GM12878 (cell line): Measurements from ENCODE around the gene UTP14C.

ENCODE experiments used
- CEBPB ChIP-seq, 2 experiments: fragments of 150-350 bp in 1 of 2; IDR thresholded peaks; 2 replicates each; pipeline ENCODE4 v1.6.1; 2012 to 2014; ENCODE audit warnings: low read depth in 2 of 2, low read length in 2 of 2, borderline replicate concordance in 1 of 2, inconsistent platforms in 1 of 2
- JUND ChIP-seq: IDR thresholded peaks from 2 replicates; pipeline ENCODE4 v1.6.1; 2012; ENCODE audit warnings: low read depth, mild to moderate bottlenecking, low read length, improper control_type of control experiment, moderate library complexity
- PML ChIP-seq: IDR thresholded peaks from 2 replicates; pipeline ENCODE4 v1.6.1; 2012; ENCODE audit warnings: low read length, inconsistent platforms
- POLR2A ChIP-seq: IDR thresholded peaks from 2 replicates; pipeline ENCODE4 v1.6.1; 2011; ENCODE audit warnings: low read depth, mild to moderate bottlenecking, low read length
- TF ChIP-seq, protein P1 (sequence below): fragments of 450-650 bp; IDR thresholded peaks from 2 replicates; pipeline ENCODE4 v1.6.1; 2017; ENCODE audit warnings: mild to moderate bottlenecking, moderate library complexity
- TF ChIP-seq, protein P2 (sequence below): fragments of 150-350 bp; IDR thresholded peaks from 2 replicates; pipeline ENCODE4 v1.6.1; 2016; ENCODE audit warnings: low read depth, low read length
- TF ChIP-seq, protein P3 (sequence below): IDR thresholded peaks from 2 replicates; pipeline ENCODE4 v1.6.1; 2012; ENCODE audit warnings: mild to moderate bottlenecking, low read depth, low read length

DNA sequence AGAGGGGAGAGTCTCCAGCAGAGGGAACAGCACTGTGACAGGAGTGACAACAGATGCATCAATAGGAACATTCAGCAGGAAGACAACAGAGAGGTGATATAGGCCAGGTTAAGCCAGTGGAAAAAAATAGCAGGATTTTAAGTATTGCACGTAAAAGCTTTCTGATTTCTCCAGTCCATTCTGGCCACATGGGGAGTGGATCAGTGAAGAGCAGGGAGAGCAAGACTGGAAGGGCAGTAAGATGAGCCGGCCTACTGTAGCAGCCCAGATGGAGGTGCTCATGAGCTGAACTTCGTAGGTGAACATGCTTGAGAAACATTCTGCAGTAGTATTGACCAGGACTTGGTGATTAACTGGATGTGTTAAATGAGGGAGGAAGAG, 1.7 kb downstream of the UTP14C start:
- no peak for TF ChIP-seq PML
- TF ChIP-seq, protein P1, sequence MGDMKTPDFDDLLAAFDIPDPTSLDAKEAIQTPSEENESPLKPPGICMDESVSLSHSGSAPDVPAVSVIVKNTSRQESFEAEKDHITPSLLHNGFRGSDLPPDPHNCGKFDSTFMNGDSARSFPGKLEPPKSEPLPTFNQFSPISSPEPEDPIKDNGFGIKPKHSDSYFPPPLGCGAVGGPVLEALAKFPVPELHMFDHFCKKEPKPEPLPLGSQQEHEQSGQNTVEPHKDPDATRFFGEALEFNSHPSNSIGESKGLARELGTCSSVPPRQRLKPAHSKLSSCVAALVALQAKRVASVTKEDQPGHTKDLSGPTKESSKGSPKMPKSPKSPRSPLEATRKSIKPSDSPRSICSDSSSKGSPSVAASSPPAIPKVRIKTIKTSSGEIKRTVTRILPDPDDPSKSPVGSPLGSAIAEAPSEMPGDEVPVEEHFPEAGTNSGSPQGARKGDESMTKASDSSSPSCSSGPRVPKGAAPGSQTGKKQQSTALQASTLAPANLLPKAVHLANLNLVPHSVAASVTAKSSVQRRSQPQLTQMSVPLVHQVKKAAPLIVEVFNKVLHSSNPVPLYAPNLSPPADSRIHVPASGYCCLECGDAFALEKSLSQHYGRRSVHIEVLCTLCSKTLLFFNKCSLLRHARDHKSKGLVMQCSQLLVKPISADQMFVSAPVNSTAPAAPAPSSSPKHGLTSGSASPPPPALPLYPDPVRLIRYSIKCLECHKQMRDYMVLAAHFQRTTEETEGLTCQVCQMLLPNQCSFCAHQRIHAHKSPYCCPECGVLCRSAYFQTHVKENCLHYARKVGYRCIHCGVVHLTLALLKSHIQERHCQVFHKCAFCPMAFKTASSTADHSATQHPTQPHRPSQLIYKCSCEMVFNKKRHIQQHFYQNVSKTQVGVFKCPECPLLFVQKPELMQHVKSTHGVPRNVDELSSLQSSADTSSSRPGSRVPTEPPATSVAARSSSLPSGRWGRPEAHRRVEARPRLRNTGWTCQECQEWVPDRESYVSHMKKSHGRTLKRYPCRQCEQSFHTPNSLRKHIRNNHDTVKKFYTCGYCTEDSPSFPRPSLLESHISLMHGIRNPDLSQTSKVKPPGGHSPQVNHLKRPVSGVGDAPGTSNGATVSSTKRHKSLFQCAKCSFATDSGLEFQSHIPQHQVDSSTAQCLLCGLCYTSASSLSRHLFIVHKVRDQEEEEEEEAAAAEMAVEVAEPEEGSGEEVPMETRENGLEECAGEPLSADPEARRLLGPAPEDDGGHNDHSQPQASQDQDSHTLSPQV, result no peak
- TF ChIP-seq CEBPB (IDR thresholded peaks at IDR 0.05; ENCODE audit: borderline replicate concordance in 1 of 2, low read depth in 2 of 2, low read length in 2 of 2), result no peak
- no peak for TF ChIP-seq JUND
- TF ChIP-seq, protein P2, sequence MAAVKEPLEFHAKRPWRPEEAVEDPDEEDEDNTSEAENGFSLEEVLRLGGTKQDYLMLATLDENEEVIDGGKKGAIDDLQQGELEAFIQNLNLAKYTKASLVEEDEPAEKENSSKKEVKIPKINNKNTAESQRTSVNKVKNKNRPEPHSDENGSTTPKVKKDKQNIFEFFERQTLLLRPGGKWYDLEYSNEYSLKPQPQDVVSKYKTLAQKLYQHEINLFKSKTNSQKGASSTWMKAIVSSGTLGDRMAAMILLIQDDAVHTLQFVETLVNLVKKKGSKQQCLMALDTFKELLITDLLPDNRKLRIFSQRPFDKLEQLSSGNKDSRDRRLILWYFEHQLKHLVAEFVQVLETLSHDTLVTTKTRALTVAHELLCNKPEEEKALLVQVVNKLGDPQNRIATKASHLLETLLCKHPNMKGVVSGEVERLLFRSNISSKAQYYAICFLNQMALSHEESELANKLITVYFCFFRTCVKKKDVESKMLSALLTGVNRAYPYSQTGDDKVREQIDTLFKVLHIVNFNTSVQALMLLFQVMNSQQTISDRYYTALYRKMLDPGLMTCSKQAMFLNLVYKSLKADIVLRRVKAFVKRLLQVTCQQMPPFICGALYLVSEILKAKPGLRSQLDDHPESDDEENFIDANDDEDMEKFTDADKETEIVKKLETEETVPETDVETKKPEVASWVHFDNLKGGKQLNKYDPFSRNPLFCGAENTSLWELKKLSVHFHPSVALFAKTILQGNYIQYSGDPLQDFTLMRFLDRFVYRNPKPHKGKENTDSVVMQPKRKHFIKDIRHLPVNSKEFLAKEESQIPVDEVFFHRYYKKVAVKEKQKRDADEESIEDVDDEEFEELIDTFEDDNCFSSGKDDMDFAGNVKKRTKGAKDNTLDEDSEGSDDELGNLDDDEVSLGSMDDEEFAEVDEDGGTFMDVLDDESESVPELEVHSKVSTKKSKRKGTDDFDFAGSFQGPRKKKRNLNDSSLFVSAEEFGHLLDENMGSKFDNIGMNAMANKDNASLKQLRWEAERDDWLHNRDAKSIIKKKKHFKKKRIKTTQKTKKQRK, result no peak
- TF ChIP-seq, protein P3, sequence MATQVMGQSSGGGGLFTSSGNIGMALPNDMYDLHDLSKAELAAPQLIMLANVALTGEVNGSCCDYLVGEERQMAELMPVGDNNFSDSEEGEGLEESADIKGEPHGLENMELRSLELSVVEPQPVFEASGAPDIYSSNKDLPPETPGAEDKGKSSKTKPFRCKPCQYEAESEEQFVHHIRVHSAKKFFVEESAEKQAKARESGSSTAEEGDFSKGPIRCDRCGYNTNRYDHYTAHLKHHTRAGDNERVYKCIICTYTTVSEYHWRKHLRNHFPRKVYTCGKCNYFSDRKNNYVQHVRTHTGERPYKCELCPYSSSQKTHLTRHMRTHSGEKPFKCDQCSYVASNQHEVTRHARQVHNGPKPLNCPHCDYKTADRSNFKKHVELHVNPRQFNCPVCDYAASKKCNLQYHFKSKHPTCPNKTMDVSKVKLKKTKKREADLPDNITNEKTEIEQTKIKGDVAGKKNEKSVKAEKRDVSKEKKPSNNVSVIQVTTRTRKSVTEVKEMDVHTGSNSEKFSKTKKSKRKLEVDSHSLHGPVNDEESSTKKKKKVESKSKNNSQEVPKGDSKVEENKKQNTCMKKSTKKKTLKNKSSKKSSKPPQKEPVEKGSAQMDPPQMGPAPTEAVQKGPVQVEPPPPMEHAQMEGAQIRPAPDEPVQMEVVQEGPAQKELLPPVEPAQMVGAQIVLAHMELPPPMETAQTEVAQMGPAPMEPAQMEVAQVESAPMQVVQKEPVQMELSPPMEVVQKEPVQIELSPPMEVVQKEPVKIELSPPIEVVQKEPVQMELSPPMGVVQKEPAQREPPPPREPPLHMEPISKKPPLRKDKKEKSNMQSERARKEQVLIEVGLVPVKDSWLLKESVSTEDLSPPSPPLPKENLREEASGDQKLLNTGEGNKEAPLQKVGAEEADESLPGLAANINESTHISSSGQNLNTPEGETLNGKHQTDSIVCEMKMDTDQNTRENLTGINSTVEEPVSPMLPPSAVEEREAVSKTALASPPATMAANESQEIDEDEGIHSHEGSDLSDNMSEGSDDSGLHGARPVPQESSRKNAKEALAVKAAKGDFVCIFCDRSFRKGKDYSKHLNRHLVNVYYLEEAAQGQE, result no peak
- no peak for TF ChIP-seq POLR2A
